ENCODE measurements around the gene RDH8. TPM values are rescaled to one million over a fixed set of nuclear protein-coding genes. Genes with fewer than 3 reads are reported as not detected.
A peak's percentile ranks its signal among the peaks of the same experiment; 100 is the strongest.

The RDH8 gene
- total and polyA plus RNA-seq, 4 donors = not detected

- Histone ChIP-seq H3K36me3 (ENCODE audit: control insufficient read depth in 4 of 4, insufficient read depth in 3 of 4, low read depth in 1 of 4, low read length in 3 of 4) (peaks cover 0 to 28% (median 25%) of the 10 kb centered on the region in 4 donors), H3K9ac (ENCODE audit: low read depth in 1 of 2, low read length in 2 of 2) (no peak overlapping the region), H3K27ac (ENCODE audit: low read depth in 1 of 2, low read length in 2 of 2) (no peak overlapping the region), H3K27me3 (ENCODE audit: control insufficient read depth in 4 of 4, insufficient read depth in 4 of 4, low read length in 3 of 4) (no peaks in the 10 kb centered on the region), H3K4me3 (ENCODE audit: low read depth in 1 of 3, low read length in 3 of 3) (no peak overlapping the region), H3K4me1 (ENCODE audit: control insufficient read depth in 4 of 4, insufficient read depth in 4 of 4, low read length in 3 of 4) (no peaks in the 10 kb centered on the region), H3K9me3 (ENCODE audit: control insufficient read depth in 4 of 4, low read length in 3 of 4) (no peaks in the 10 kb centered on the region)
- no peak for TF ChIP-seq NR2F2 (IDR thresholded peaks at IDR 0.05)
- TF ChIP-seq RXRA (IDR thresholded peaks at IDR 0.05) = no peak
- TF ChIP-seq REST (IDR thresholded peaks at IDR 0.05) = peak; percentile 90
- DNase-seq (ENCODE audit: low spot score) = no peak
- WGBS = 57% methylated on average over 21 of the region's 21 CpGs
Observed at GRCh38 chr19:10061717-10062310, 48.5 kb downstream of the RDH8 start.

- peaks cover 0 to 2% (median under 1%) of the 10 kb centered on the region in 4 donors for H3K9me3 ChIP-seq (ENCODE audit: control insufficient read depth in 4 of 4, low read length in 3 of 4)
- peak overlapping the region in 1 of 2 donors; percentile 11 for H3K27ac ChIP-seq (ENCODE audit: low read depth in 1 of 2, low read length in 2 of 2)
- 78% methylated on average over 4 of the region's 4 CpGs for WGBS
- H3K4me3 ChIP-seq (ENCODE audit: low read depth in 1 of 3, low read length in 3 of 3) = no peak overlapping the region
- peaks cover 10 to 45% (median 26%) of the 10 kb centered on the region in 4 donors for H3K4me1 ChIP-seq (ENCODE audit: control insufficient read depth in 4 of 4, insufficient read depth in 4 of 4, low read length in 3 of 4)
- TF ChIP-seq ZBTB33 (IDR thresholded peaks at IDR 0.05) (no peak), HNF4A (conservative IDR thresholded peaks at IDR 0.05) (no peak)
- peaks cover 4 to 21% (median 11%) of the 10 kb centered on the region in 4 donors for H3K36me3 ChIP-seq (ENCODE audit: control insufficient read depth in 4 of 4, insufficient read depth in 3 of 4, low read depth in 1 of 4, low read length in 3 of 4)
- no peak for DNase-seq (ENCODE audit: low spot score)
- H3K9ac ChIP-seq (ENCODE audit: low read depth in 1 of 2, low read length in 2 of 2) = no peak overlapping the region
- H3K27me3 ChIP-seq (ENCODE audit: control insufficient read depth in 4 of 4, insufficient read depth in 4 of 4, low read length in 3 of 4) = no peaks in the 10 kb centered on the region
Observed at GRCh38 chr19:10068205-10068604, 54.9 kb downstream of the RDH8 start.

GRCh38 chr19:10069046-10069445 is 55.8 kb downstream of the RDH8 start:
- Histone ChIP-seq H3K9me3 (ENCODE audit: control insufficient read depth in 4 of 4, low read length in 3 of 4) (peaks cover 1 to 7% (median 5%) of the 10 kb centered on the region in 4 donors), H3K36me3 (ENCODE audit: control insufficient read depth in 4 of 4, insufficient read depth in 3 of 4, low read depth in 1 of 4, low read length in 3 of 4) (peaks cover 4 to 25% (median 15%) of the 10 kb centered on the region in 4 donors), H3K27ac (ENCODE audit: low read depth in 1 of 2, low read length in 2 of 2) (peak overlapping the region; percentile 66 to 87), H3K4me1 (ENCODE audit: control insufficient read depth in 4 of 4, insufficient read depth in 4 of 4, low read length in 3 of 4) (peaks cover 10 to 45% (median 26%) of the 10 kb centered on the region in 4 donors), H3K27me3 (ENCODE audit: control insufficient read depth in 4 of 4, insufficient read depth in 4 of 4, low read length in 3 of 4) (no peaks in the 10 kb centered on the region), H3K4me3 (ENCODE audit: low read depth in 1 of 3, low read length in 3 of 3) (no peak overlapping the region), H3K9ac (ENCODE audit: low read depth in 1 of 2, low read length in 2 of 2) (no peak overlapping the region)
- no peak for TF ChIP-seq HNF4A (conservative IDR thresholded peaks at IDR 0.05)
- TF ChIP-seq RXRA (IDR thresholded peaks at IDR 0.05) = peak; percentile 68 to 80
- TF ChIP-seq JUND (IDR thresholded peaks at IDR 0.05) = peak in 1 of 2 donors; percentile 18
- TF ChIP-seq RAD21 (IDR thresholded peaks at IDR 0.05) = no peak
- 63% methylated on average over 6 of the region's 6 CpGs for WGBS
- DNase-seq (ENCODE audit: low spot score) = no peak
